Fibroblast of lung (primary cell): Measurements from ENCODE around the gene CERS4.

Experiments used
- EZH2 ChIP-seq: IDR thresholded peaks from 2 replicates; pipeline ENCODE4 v1.5.1; 2012; ENCODE audit warnings: low read length, control low read depth, mild to moderate bottlenecking; ENCODE audit errors: missing control alignments
- TF ChIP-seq, protein P1 (sequence below), 2 donors: IDR thresholded peaks in 1 of 2; conservative IDR thresholded peaks in 1 of 2; 1 replicate in 1 of 2; 2 replicates in 1 of 2; pipeline ENCODE4 v1.5.1; 2011 to 2012; ENCODE audit warnings: low read length in 2 of 2, control low read depth in 1 of 2, inconsistent platforms in 1 of 2, low read depth in 1 of 2, mild to moderate bottlenecking in 1 of 2

DNA sequence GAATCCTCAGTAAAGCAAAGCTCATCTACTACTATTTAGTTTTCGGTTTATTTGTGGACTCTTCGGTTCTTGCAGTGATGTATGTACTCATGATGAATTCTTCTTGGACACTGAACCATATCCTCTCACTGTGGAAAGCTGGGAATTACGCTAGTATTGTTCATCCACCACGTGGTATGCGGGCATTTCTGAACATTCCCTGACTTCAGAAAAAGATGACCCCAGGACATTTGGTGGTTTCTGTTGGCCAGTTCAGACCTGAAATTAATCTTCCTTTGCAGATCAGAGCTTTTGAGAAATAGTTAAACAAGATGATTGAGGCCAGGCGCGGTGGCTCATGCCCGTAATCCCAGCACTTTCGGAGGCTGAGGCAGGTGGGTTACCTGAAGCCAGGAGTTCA is 34.5 kb upstream of the CERS4 start:
- TF ChIP-seq, protein P1, sequence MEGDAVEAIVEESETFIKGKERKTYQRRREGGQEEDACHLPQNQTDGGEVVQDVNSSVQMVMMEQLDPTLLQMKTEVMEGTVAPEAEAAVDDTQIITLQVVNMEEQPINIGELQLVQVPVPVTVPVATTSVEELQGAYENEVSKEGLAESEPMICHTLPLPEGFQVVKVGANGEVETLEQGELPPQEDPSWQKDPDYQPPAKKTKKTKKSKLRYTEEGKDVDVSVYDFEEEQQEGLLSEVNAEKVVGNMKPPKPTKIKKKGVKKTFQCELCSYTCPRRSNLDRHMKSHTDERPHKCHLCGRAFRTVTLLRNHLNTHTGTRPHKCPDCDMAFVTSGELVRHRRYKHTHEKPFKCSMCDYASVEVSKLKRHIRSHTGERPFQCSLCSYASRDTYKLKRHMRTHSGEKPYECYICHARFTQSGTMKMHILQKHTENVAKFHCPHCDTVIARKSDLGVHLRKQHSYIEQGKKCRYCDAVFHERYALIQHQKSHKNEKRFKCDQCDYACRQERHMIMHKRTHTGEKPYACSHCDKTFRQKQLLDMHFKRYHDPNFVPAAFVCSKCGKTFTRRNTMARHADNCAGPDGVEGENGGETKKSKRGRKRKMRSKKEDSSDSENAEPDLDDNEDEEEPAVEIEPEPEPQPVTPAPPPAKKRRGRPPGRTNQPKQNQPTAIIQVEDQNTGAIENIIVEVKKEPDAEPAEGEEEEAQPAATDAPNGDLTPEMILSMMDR (conservative IDR thresholded peaks at IDR 0.05 in 1 of 2, IDR thresholded peaks at IDR 0.05 in 1 of 2; ENCODE audit: low read depth in 1 of 2, low read length in 2 of 2) = no peak
- no peak for TF ChIP-seq EZH2
